H1 (cell line): ENCODE data around the gene AURKAIP1. TPM values are rescaled to one million over a fixed set of nuclear protein-coding genes. Genes with fewer than 3 reads are reported as not detected.

Experiments
- CTCF ChIA-PET: fragments of 300-600 bp; sonication (Branson Sonifier 250); formaldehyde crosslinking; loops from one replicate; lab custom pipeline; 2021; ENCODE audit not compliant: partially characterized antibody; lab: Charles Lee
- POLR2A ChIA-PET: fragments of 300-600 bp; sonication (Branson Sonifier 250); formaldehyde crosslinking; loops from one replicate; lab custom pipeline; 2021; ENCODE audit warnings: inconsistent platforms; ENCODE audit not compliant: partially characterized antibody; lab: Charles Lee
- DNase-seq, 2 experiments: peaks; one replicate each; pipeline versions ENCODE4 v3.0.0 to v3.0.0-alpha.2; 2010 to 2022; ENCODE audit warnings: low spot score in 2 of 2, low read depth in 1 of 2, mixed read lengths in 1 of 2
- FAIRE-seq: peaks from 2 replicates; lab custom pipeline; 2011; peaks lifted over from hg19 to GRCh38; lab: Jason Lieb, UNC
- H2AFZ ChIP-seq: 2 replicates; pipeline ENCODE4 v1.8.1; 2012; ENCODE audit warnings: low read length, inconsistent platforms
- H2AK5ac ChIP-seq: 2 replicates; pipeline ENCODE4 v1.6.1; 2013; ENCODE audit warnings: low read depth, low read length
- H2BK120ac ChIP-seq: replicated peaks from 2 replicates; pipeline ENCODE3; 2013; ENCODE audit warnings: low read depth, low read length, inconsistent platforms
- H2BK12ac ChIP-seq: 2 replicates; pipeline ENCODE4 v1.6.1; 2013; ENCODE audit warnings: low read depth, low read length
- H2BK15ac ChIP-seq: 2 replicates; pipeline ENCODE4 v1.6.1; 2013; ENCODE audit warnings: low read length
- H2BK20ac ChIP-seq: 2 replicates; pipeline ENCODE4 v1.6.1; 2013; ENCODE audit warnings: low read length
- H2BK5ac ChIP-seq: 2 replicates; pipeline ENCODE4 v1.6.1; 2013; ENCODE audit warnings: low read depth, low read length
- H3K14ac ChIP-seq: 2 replicates; pipeline ENCODE4 v1.6.1; 2013; ENCODE audit warnings: inconsistent platforms; ENCODE audit not compliant: insufficient read length
- H3K18ac ChIP-seq: 2 replicates; pipeline ENCODE4 v1.6.1; 2013; ENCODE audit warnings: low read length; ENCODE audit errors: extremely low read depth
- H3K23ac ChIP-seq: 2 replicates; pipeline ENCODE4 v1.6.1; 2013; ENCODE audit warnings: inconsistent platforms; ENCODE audit not compliant: insufficient read length
- H3K23me2 ChIP-seq: 2 replicates; pipeline ENCODE4 v1.6.1; 2013; ENCODE audit warnings: low read depth, low read length
- H3K27ac ChIP-seq: 2 replicates; pipeline ENCODE4 v1.6.1; 2011; ENCODE audit warnings: low read depth, low read length, inconsistent platforms
- H3K27me3 ChIP-seq, 4 experiments: replicated peaks in 1 of 4; 1 replicate in 1 of 4; 2 replicates in 3 of 4; pipeline versions ENCODE4 v1.6.1 to v1.8.1; 2011 to 2013; ENCODE audit warnings: low read length in 3 of 4, mild to moderate bottlenecking in 3 of 4, inconsistent platforms in 2 of 4, mixed read lengths in 2 of 4, moderate library complexity in 1 of 4; ENCODE audit not compliant: control insufficient read depth in 3 of 4, insufficient read depth in 3 of 4; ENCODE audit errors: extremely low read depth in 1 of 4
- H3K36me3 ChIP-seq, 4 experiments: 2 replicates each; pipeline versions ENCODE4 v1.6.1 to v1.8.1; 2011 to 2013; ENCODE audit warnings: mild to moderate bottlenecking in 4 of 4, low read length in 3 of 4, moderate library complexity in 2 of 4, control low read depth in 1 of 4, inconsistent platforms in 1 of 4; ENCODE audit not compliant: insufficient read depth in 4 of 4, control insufficient read depth in 2 of 4
- H3K4ac ChIP-seq: replicated peaks from 2 replicates; pipeline ENCODE3; 2013; ENCODE audit warnings: low read length, low read depth, mixed read lengths, inconsistent platforms; ENCODE audit not compliant: insufficient read length
- H3K4me1 ChIP-seq, 4 experiments: replicated peaks in 1 of 4; 1 replicate in 1 of 4; 2 replicates in 3 of 4; pipeline versions ENCODE4 v1.6.1 to v1.8.1; 2011 to 2013; ENCODE audit warnings: low read length in 3 of 4, inconsistent platforms in 2 of 4, mixed read lengths in 1 of 4; ENCODE audit not compliant: insufficient read depth in 4 of 4, control insufficient read depth in 3 of 4
- H3K4me2 ChIP-seq, 2 experiments: 2 replicates each; pipeline versions ENCODE4 v1.6.1 to v1.8.1; 2011 to 2013; ENCODE audit warnings: low read depth in 2 of 2, low read length in 2 of 2, control low read depth in 1 of 2, inconsistent platforms in 1 of 2, mild to moderate bottlenecking in 1 of 2; ENCODE audit not compliant: insufficient read depth in 1 of 2
- H3K4me3 ChIP-seq, 4 experiments: fragments of 200-600, 300-600 bp in 1 of 4; sonication (generic), shearing (Covaris generic), sonication (Bioruptor Twin) in 1 of 4; 2 replicates each; pipeline versions ENCODE4 v1.5.1 to v1.8.1; 2011 to 2016; ENCODE audit warnings: low read length in 4 of 4, low read depth in 3 of 4, control low read depth in 2 of 4, inconsistent platforms in 2 of 4, mild to moderate bottlenecking in 2 of 4, mixed read lengths in 1 of 4, moderate library complexity in 1 of 4; ENCODE audit not compliant: insufficient read depth in 2 of 4; ENCODE audit errors: extremely low read depth in 1 of 4
- H3K56ac ChIP-seq: replicated peaks from 2 replicates; pipeline ENCODE3; 2013; ENCODE audit warnings: low read depth, mild to moderate bottlenecking, mixed read lengths, low read length, inconsistent platforms; ENCODE audit not compliant: insufficient read length
- H3K79me1 ChIP-seq: 2 replicates; pipeline ENCODE4 v1.6.1; 2013; ENCODE audit warnings: low read depth, low read length, control low read depth
- H3K79me2 ChIP-seq, 2 experiments: 2 replicates each; pipeline versions ENCODE4 v1.6.1 to v1.8.1; 2012 to 2013; ENCODE audit warnings: low read length in 2 of 2, mild to moderate bottlenecking in 2 of 2, inconsistent platforms in 1 of 2; ENCODE audit not compliant: insufficient read depth in 2 of 2, control insufficient read depth in 1 of 2
- H3K9ac ChIP-seq, 4 experiments: replicated peaks in 1 of 4; 1 replicate in 1 of 4; 2 replicates in 3 of 4; pipeline versions ENCODE4 v1.6.1 to v1.8.1; 2011 to 2013; ENCODE audit warnings: low read depth in 3 of 4, low read length in 3 of 4, control low read depth in 2 of 4, mild to moderate bottlenecking in 2 of 4, moderate library complexity in 2 of 4, inconsistent platforms in 1 of 4; ENCODE audit errors: extremely low read depth in 1 of 4
- H3K9me3 ChIP-seq, 2 experiments: 2 replicates each; pipeline versions ENCODE4 v1.6.1 to v1.8.1; 2012 to 2013; ENCODE audit warnings: mild to moderate bottlenecking in 2 of 2, moderate library complexity in 2 of 2, control low read depth in 1 of 2, inconsistent platforms in 1 of 2, low read depth in 1 of 2, low read length in 1 of 2, mixed read lengths in 1 of 2; ENCODE audit not compliant: insufficient read depth in 2 of 2
- H4K20me1 ChIP-seq, 2 experiments: replicated peaks in 1 of 2; 2 replicates each; pipeline versions ENCODE3 to v1.8.1; 2011 to 2013; ENCODE audit warnings: inconsistent platforms in 2 of 2, low read length in 2 of 2, mild to moderate bottlenecking in 1 of 2; ENCODE audit not compliant: insufficient read depth in 2 of 2, control insufficient read depth in 1 of 2
- H4K5ac ChIP-seq: 2 replicates; pipeline ENCODE4 v1.6.1; 2013; ENCODE audit warnings: low read length, low read depth, mixed read lengths, inconsistent platforms; ENCODE audit not compliant: insufficient read length
- H4K8ac ChIP-seq: 2 replicates; pipeline ENCODE4 v1.8.0; 2013; ENCODE audit warnings: mild to moderate bottlenecking, moderate library complexity, low read length, inconsistent platforms; ENCODE audit not compliant: insufficient read depth; ENCODE audit errors: extremely low read depth
- H4K91ac ChIP-seq: replicated peaks from 2 replicates; pipeline ENCODE3; 2013; ENCODE audit warnings: low read length, mixed read lengths, inconsistent platforms; ENCODE audit not compliant: insufficient read length
- BACH1 ChIP-seq: IDR thresholded peaks from 2 replicates; pipeline ENCODE4 v1.6.1; 2012; ENCODE audit warnings: low read length, improper control_type of control experiment
- CHD1 ChIP-seq: IDR thresholded peaks from 2 replicates; pipeline ENCODE4 v1.6.1; 2012; ENCODE audit warnings: low read depth, low read length, improper control_type of control experiment
- GABPA ChIP-seq: IDR thresholded peaks from 2 replicates; pipeline ENCODE4 v1.6.1; 2011; ENCODE audit warnings: mild to moderate bottlenecking, low read length, moderate library complexity, borderline replicate concordance; ENCODE audit not compliant: insufficient read depth
- JUN ChIP-seq: IDR thresholded peaks from 2 replicates; pipeline ENCODE4 v1.6.1; 2011; ENCODE audit warnings: low read depth, mild to moderate bottlenecking, improper control_type of control experiment, low read length
- POLR2AphosphoS5 ChIP-seq: IDR thresholded peaks from 2 replicates; pipeline ENCODE4 v1.6.1; 2011; ENCODE audit warnings: low read depth, low read length
- RAD21 ChIP-seq, 2 experiments: IDR thresholded peaks in 1 of 2; conservative IDR thresholded peaks in 1 of 2; 2 replicates each; pipeline ENCODE4 v1.6.1; 2011; ENCODE audit warnings: low read depth in 2 of 2, low read length in 2 of 2, improper control_type of control experiment in 1 of 2, inconsistent platforms in 1 of 2, mild to moderate bottlenecking in 1 of 2, moderate library complexity in 1 of 2
- SIN3A ChIP-seq, 2 experiments: IDR thresholded peaks in 1 of 2; conservative IDR thresholded peaks in 1 of 2; 2 replicates each; pipeline ENCODE4 v1.6.1; 2011 to 2012; ENCODE audit warnings: low read length in 2 of 2, improper control_type of control experiment in 1 of 2, low read depth in 1 of 2, mild to moderate bottlenecking in 1 of 2
- TCF12 ChIP-seq: IDR thresholded peaks from 2 replicates; pipeline ENCODE4 v1.6.1; 2011; ENCODE audit warnings: low read depth, mild to moderate bottlenecking, low read length
- WGBS, 2 experiments: shearing (Covaris generic) in 1 of 2; methylation state at CpG; one replicate each; pipeline versions ENCODE4 v1.1.6 to v1.1.7; 2013 to 2015; ENCODE audit warnings: low lambda C conversion rate in 2 of 2, mixed read lengths in 2 of 2, inconsistent platforms in 1 of 2, low coverage in 1 of 2, missing lambda C conversion rate in 1 of 2; ENCODE audit not compliant: insufficient replicate concordance in 2 of 2, insufficient coverage in 1 of 2, insufficient read length in 1 of 2; ENCODE audit errors: extremely low coverage in 1 of 2, missing lambda C conversion rate in 1 of 2; 5-methylcytosine and 5-hydroxymethylcytosine counted together
- polyA plus RNA-seq, 7 experiments: library from polyadenylated mRNA; depleted of rRNA in 3 of 7; stranded (reverse) in 5 of 7; unstranded in 2 of 7; fragments of >200 nt in 5 of 7; fragments of 200-250 nt in 2 of 7; gene quantifications; 1 replicate in 5 of 7; 2 replicates in 1 of 7; 4 replicates in 1 of 7; pipeline versions ENCODE4 v1.2.1 to v1.2.3, GENCODE V29; 2011 to 2013; ENCODE audit warnings: missing spikeins in 2 of 7, mixed read lengths in 2 of 7
- total RNA-seq: library from RNA; stranded (reverse); fragmentation: NEBNext Ultra II Directional; extraction: Animal tissue kit (Norgen Biotek cat#: 25700); gene quantifications from 2 replicates; pipeline ENCODE4 v1.2.1, GENCODE V29; 2021
- TF ChIP-seq, protein P1 (sequence below): IDR thresholded peaks from 2 replicates; pipeline ENCODE4 v1.6.1; 2012; ENCODE audit warnings: inconsistent platforms

The AURKAIP1 gene
- total and polyA plus RNA-seq, 2 of the 8 experiments (the other 6 are each of a cell fraction or from before 2014, with no cell fraction given): 87.8 to 194 TPM

DNA sequence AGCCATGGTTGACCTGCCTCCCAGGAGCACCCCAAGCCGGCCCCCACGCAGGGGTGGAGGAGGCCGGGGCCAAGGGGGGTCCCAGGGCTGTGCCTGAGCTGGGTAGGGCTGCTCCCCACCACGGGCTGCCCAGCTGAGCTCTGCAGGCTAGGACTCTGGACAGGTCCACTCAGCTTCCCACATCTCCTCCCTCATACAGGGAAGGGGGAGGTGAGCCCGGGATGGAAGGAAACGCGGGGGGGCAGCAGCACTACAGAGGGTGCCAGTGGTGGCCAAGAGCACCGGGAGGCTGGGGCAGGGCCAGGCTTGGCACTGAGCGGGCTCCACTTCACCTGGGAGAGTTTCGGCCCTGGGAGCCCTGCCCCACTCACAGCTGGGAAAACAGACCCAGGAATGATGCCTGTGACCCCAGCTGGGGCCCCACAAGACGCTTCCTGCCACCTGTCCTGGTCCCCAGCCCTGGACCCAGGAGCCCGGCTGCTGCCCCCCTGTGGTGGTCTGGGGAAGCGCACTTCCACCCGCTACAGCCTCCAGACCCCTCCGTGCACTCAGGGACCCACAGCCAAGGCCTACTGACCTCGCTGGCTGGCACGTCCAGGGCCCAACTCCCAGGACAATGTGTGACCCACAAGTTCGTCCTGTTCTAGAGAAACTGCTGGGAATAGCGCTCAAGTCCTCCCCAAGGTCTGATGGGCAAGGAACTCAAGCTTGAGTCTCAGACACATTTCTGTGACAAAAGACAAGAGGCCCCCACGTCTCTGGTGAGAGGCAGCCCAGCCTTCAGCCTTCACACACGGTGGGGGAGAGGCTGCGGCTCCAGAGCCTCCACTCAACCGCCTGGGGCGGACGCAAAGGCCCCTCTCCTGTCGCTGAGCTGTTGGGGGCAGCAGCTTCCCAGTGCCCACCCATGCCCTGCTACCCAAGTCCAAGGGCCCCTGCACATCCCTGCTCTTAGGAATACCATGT, 3.0 kb downstream of the AURKAIP1 start:
- Histone ChIP-seq H3K56ac (no peak overlapping the region), H2BK20ac (no peak overlapping the region), H3K4me1 (peaks cover 0 to 12% (median 9%) of the 10 kb centered on the region in 4 experiments; a peak in 5 of 7 replicates), H2AK5ac (no peak overlapping the region), H2BK5ac (no peak overlapping the region; the same call in 1 of the 2 replicates), H3K27ac (no peak overlapping the region), H3K79me1 (peaks cover 3% of the 10 kb centered on the region; the same call in 1 of the 2 replicates), H3K14ac (no peak overlapping the region), H4K5ac (no peak overlapping the region), H3K9ac (no peak overlapping the region), H3K23me2 (peaks cover 12% of the 10 kb centered on the region; the same call in 1 of the 2 replicates), H4K91ac (peak overlapping the region; percentile 91), H3K4ac (peak overlapping the region; percentile 39), H3K79me2 (peaks cover 5 to 17% of the 10 kb centered on the region in 2 experiments; a peak in 3 of 4 replicates), H2BK15ac (no peak overlapping the region), H2AFZ (no peak overlapping the region), H3K4me3 (no peak overlapping the region), H2BK120ac (no peak overlapping the region), H3K36me3 (peaks cover 0 to 4% (median 0%) of the 10 kb centered on the region in 4 experiments; a peak in 1 of 8 replicates), H3K18ac (no peak overlapping the region), H4K20me1 (peaks cover 0 to 12% of the 10 kb centered on the region in 2 experiments), H4K8ac (peak overlapping the region; percentile 57), H3K27me3 (no peaks in the 10 kb centered on the region), H2BK12ac (no peak overlapping the region), H3K23ac (no peak overlapping the region), H3K4me2 (0 out of 4 replicates have a peak overlapping the region, but pooled peaks of 1 of the 2 experiments have one; percentile 15), H3K9me3 (peaks cover 4 to 6% of the 10 kb centered on the region in 2 experiments; a peak in 3 of 4 replicates)
- 60% methylated on average over 21 of the region's 26 CpGs; no CpG with 5 or more reads in 1 of the 2 experiments for WGBS, 2 experiments
- CTCF ChIA-PET: interaction anchor here (0.6 to 4.5 kb wide), 33 partner anchors 8 to 250 kb away, joined by 3 to 40 read pairs (median 4); partner anchors contain the start of genes CCNL2, DVL1 and MXRA8
- DNase-seq (peak in 1 of 2 experiments; percentile 99), FAIRE-seq (no peak)
- POLR2A ChIA-PET: interaction anchor here (0.6 to 33.4 kb wide), 11 partner anchors 9 to 948 kb away, joined by 3 to 719 read pairs (median 6); partner anchors contain the start of genes CCNL2, MRPL20 and MXRA8
- TF ChIP-seq BACH1 (no peak), GABPA (peak; percentile 80; the same call in 1 of the 2 replicates), TCF12 (peak; percentile 80; the same call in 1 of the 2 replicates), CHD1 (no peak), SIN3A (conservative IDR thresholded peaks at IDR 0.05 in 1 of 2, IDR thresholded peaks at IDR 0.05 in 1 of 2; ENCODE audit: low read depth in 1 of 2, low read length in 2 of 2) (peak; percentile 57 to 74; a peak in 1 of 4 replicates), JUN (no peak), RAD21 (IDR thresholded peaks at IDR 0.05 in 1 of 2, conservative IDR thresholded peaks at IDR 0.05 in 1 of 2; ENCODE audit: low read depth in 2 of 2, low read length in 2 of 2) (peak; percentile 65 to 75), POLR2AphosphoS5 (peak; percentile 13; the same call in 1 of the 2 replicates)
- TF ChIP-seq, protein P1, sequence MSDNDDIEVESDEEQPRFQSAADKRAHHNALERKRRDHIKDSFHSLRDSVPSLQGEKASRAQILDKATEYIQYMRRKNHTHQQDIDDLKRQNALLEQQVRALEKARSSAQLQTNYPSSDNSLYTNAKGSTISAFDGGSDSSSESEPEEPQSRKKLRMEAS: 0 out of 2 replicates have a peak, but pooled peaks have one; percentile 19
